GM19099 (cell line): ENCODE data around the gene TTR.

Experiments used
- POLR2A ChIP-seq: IDR thresholded peaks from 3 replicates; pipeline ENCODE4 v1.6.1; 2011; ENCODE audit warnings: low read depth; ENCODE audit not compliant: insufficient read length; ENCODE audit errors: extremely low read depth

Gene TTR

DNA sequence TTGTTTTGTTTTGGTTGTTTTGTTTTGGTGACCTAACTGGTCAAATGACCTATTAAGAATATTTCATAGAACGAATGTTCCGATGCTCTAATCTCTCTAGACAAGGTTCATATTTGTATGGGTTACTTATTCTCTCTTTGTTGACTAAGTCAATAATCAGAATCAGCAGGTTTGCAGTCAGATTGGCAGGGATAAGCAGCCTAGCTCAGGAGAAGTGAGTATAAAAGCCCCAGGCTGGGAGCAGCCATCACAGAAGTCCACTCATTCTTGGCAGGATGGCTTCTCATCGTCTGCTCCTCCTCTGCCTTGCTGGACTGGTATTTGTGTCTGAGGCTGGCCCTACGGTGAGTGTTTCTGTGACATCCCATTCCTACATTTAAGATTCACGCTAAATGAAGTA is at the start of gene TTR:
Gene TTR, plus strand, starts transcription at position 250 of the 400 bp plus-strand sequence. Its CDS starts 26 bp downstream, at position 276.
- no peak for TF ChIP-seq POLR2A

DNA sequence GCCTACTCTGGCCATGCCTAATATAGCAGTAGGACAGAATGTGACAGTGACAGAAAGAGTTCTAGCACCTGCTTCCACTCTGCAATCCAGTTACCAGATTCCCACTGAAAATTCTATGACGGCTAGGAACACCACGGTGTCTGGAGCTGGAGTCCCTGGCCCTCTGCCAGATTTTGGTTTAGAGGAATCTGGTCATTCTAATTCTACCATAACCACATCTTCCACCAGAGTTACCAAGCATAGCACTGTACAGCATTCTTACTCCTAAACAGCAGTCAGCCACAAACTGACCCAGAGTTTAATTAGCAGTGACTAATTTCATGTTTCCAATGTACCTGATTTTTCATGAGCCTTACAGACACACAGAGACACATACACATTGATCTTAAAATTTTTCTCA is 45.2 kb upstream of the TTR start:
- TF ChIP-seq POLR2A, result no peak

DNA sequence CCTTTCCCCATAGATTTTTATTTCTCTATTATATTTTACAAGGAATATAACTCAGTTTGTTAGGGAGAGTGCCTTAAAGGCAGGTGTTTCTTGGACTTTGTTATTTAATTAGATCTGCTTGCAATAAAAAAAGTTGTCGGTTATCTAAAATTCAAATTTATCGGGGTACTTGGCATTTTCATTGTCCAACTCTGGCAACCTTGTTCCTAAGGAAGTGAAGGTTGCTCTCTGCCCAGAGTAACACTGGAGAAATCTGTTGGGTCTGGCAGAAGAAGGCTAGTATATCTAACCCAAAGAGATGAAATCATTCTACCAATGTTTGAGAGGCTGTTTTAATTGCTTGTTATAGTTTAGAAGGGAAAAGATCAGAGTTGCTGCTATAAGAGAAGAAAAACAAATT is 42.8 kb upstream of the TTR start:
- no peak for TF ChIP-seq POLR2A

DNA sequence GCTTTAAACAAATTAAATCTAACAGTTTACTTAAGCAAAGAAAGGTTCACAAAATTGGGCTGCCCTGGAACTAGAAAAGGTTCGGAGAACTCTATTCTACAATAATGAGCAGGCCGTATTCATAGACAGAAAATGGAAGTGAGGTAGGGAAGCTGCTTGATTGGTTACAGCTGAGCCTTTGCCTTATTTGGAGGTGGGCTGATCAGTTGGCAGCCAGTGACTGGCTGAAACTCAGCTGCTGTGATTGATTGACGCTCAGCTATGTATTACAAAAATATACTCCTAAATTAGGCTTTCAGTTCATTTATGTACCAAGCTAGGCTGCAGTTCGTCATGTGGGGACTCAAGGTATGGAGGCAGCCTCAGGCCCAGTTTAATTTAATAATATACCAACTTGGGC is 42.3 kb upstream of the TTR start:
- TF ChIP-seq POLR2A, result no peak

DNA sequence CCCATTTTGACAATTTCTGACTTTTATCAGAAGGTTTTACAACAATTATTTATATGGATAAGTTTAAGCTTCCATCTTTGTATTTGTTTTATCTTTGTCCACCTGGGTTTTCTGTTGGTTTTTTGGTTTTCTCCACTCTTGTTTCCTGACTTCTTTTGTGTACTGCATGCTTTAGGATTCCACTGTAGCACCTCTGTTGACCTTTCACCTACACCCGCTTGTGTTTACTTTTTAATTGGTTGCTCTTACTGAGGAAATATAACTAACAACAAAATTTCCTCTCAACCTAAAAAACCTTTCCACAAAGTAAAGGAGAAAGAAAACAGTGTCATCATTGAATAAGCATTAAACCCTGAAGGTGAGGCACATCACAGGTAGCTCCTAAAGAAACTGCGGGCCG is 39.8 kb upstream of the TTR start:
- no peak for TF ChIP-seq POLR2A

DNA sequence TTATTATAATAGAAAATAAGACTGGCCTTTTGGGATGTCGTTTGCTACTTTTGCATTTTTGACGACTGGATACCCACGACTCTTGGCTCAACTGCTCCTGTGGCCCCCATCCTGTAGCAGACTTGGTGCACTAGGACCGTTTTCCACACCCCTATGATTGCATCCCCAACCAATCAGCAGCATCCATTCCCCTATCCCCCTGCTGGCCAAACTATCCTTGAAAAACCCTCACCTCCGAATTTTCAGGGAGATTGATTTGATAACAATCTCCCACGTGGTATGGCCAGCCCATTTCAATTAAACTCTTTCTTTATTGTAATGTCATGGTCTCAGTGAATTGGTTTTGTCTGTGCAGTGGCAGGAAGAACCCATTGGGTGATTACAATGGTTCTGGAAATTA is 37.9 kb upstream of the TTR start:
- TF ChIP-seq POLR2A, result no peak

DNA sequence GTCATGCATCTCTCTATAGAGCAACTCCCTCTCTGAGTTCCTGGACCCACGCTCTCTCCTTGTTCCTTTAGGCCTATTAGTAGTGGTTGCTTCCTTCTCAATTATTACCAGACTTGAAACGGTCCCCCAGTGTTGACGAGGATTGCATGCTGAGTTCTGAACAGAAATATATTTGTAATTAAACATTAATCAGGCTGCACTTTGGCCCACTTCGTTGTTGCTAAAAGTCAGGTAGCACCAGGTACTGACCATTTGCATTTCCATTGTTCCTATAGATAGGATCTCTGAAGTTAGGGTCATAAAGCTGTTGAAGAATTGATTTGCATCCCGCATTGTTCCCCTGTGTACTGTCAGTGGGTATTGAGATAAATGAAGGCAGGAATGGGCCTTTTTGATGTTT is 36.9 kb upstream of the TTR start:
- no peak for TF ChIP-seq POLR2A

DNA sequence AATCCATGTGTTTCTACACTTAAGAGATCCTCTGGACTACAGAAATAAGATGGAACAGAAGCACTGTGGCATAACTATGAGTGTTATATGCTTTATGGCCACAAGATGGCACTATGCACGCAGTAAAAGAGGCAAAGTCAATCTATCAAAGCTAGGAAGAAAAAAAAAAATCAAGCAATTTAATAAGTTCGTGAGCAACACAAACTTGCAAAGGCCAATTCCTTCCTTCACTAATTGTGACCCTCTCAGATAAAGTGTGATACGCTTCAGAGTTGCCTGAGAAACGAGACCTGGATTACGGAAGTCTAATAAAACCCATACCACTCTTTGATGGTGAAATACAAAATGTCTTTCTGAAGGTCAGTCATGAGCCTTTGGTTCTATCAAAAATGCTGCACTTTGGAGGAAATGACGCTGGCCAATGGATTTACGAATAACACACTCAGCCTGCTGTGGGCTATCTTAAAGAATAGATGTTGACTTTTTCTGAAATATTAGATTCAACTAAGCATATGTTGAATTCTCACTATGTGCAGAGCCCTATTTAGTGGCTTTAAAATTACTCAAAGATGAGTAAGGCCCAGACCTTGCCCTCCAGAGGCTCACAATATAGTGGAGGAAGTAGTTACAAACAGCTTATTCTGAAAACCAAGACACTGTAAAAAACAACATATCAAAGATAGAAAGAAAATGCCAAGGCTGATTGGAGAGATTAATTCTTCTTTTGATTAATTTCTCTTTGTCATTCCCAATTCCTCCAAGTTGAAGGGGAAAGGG is 35.5 kb upstream of the TTR start:
- TF ChIP-seq POLR2A, result no peak

DNA sequence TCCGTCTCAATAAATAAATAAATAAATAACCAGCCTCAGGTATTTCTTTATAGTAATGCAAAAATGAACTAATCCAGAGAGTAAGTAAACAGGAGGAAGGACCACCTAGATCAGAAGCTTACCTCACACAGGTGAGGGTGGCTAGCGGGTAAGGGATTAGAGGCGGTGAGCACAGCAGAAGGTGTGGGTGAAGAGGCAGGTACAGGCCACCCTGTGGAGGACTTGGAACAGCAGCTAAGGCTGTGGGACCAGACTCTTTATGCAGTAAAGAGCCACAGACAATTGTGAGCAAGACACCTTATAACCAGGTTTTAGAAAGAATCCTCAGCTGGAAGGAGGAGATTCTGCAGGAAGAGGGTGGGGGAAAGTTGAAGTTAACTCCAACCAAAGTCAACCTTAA is 34.2 kb upstream of the TTR start:
- no peak for TF ChIP-seq POLR2A

DNA sequence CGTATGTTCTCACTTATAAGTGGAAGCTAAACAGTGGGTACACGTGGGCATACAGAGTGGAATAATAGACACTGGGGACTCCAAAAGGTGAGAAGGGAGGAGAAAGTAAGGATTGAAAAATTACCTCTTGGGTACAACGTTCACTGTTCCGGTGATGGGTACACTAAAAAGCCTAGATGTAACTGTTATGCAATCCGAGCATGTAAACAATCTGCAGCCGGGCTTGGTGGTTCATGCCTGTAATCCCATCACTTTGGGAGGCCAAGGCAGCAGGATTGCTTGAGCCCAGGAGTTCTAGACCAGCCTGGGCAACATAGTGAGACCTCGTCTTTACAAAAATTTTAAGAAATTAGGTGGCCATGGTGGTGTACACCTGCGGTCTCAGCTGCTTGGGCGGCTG is 33.1 kb upstream of the TTR start:
- TF ChIP-seq POLR2A, result no peak

DNA sequence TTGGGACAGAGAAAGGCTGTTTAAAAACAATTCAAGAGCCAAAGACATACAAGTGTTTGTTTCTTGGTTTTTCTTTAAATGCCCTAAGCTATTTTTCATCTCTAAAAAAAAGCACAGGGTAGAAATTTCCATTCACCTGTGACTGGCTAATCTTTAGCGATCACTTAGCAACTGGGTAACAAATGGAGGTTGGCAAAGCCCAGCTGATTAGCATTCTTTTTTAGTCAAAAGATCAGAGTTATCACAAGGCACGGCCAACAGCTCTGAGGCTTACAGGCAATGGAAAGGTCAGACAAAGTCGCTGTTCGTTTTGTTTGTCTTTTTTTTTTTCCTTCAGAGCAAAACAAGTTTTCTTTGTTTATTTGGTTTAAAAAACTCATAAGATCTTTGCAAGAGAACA is 29.0 kb upstream of the TTR start:
- no peak for TF ChIP-seq POLR2A

DNA sequence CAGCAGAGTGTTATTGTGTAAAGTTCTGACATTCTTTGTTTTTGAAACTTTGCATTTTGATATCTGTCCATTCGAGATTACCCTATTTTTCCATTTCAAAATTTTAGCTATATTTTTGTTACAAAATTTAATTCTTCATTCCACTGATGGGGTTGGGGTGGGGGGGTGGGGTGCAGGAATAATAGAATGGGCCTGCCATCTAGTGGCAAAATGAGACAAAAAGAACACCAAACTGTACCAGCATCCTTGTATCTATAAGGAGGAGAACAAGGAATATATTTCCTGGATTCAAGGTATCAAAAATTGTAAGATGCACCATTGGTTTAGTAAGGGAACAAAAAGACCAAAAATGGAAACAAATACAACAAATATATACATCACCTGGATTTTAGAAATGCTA is 27.9 kb upstream of the TTR start:
- TF ChIP-seq POLR2A, result no peak

DNA sequence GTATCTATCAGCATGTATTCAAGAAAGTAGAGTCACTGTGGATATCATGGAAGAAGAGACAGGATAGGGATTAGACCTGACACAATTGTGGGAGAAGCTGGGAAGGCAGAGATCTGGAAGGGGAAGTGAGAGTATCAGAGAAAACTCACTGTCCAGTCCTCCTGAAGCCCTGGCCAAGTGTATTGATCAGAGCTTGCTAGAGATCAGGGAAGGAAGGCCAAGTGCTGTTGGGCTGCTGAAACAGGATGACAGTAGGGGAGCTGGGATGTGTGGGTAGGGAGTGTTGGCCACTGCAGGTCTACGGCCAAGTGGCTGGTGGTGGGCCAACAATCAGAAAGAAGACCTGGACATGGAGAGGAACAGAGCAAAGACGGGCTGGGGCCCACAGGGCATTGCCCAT is 26.3 kb upstream of the TTR start:
- TF ChIP-seq POLR2A, result no peak

DNA sequence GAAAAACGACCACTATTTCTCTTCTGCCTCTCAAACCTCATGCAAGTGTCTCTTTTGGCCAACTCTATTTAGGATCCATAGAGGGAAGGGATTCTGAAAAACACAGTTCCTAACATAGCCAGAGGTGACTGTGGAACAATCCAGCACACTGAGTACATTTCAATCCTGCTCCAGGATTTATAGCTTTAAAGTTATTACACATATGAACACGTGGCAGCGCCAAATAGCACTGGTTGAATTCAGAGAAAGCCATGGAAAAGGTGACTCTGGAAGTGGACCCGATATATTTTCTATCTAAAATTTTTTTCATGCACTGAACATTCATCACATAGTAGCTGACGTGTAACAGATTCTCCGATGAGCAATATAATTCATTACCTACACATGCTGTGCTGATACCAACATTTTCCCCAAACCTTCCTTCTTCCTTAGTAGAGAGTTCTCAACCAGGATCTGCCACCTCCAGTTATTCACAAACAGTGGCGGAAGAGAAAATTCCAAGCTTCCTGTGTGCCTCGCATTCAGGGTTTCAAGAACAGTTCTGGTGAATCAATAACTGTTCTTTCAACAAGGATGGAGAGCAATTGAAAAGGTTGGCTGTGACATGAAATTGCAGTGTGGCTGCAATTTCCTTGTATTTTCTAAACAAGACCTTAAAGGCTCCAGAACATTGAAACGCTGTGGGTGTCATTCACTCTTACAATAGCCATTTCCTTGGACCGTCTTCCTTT is 25.7 kb upstream of the TTR start:
- TF ChIP-seq POLR2A, result no peak

DNA sequence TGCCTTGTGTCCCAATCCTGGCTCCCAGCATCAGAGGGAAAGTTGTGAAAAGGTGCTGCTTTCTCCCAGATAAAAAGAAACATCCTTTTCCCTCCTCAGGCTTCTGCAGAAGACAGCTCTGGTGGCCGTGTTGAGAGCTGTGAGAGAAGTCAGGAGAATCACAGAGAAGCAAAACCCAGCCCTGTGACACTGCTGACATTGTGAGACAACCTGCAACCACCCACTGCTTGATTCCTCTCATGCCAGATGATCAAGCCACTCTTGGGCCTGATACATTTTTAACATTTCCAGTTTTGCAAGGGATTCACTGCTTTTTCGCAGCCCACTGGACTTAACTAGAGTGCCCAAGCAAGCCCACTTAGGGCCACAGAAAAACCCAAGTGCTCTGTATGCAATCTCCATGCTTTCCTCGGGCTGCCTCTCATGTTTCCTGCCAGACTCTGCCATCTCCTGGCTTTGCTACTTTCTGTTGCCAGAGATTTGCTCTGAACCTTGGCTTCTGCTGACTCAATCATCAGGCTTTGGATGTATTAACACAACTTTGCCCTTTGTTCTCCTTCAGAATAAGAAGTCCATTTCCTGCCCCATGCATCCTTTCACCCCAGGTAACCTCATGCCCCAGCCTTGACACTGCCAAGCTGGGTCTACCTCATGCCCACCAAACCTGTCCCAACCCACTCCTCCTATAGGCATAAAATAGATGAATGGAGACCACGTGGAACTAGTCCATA is 24.9 kb upstream of the TTR start:
- no peak for TF ChIP-seq POLR2A

DNA sequence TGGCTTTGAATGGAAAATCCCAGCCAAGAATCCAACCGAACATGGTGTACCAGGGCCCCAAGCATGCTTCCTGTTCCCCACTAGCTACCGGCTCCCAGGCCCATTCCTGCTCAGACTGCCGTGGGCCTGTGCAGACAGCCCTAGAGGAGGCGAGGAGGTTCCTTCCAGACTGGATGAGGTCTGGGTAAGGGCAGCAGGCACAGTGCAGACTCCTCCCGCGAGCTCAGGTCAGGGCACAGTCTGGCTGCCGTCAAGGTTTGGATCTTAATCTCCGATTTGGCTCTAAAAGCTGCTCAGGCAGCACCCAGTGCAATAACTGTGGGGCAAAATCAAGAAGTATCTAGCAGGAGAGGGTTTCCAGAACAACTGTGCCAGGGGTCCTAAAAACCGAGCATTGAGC is 19.3 kb upstream of the TTR start:
- no peak for TF ChIP-seq POLR2A
